ENCODE measurements around the gene IMMP2L.

DNA sequence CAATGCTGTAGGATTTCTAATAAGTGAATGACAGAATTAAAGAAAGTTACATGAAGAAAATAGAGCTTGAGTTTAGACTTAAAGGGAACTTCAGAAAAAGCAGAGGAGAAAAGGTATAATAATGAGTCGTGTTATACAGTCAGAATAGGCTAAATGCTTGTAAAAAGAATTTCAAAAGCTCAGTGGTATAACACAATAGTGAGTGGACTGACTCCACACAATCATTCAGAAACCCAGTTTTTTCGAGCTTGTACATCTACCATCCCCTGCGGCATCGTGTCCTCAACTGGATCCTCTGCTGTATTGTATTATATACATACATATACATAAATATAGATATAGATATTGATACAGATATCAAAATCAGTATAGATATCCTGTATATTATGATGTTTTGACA, 52.2 kb downstream of the IMMP2L start:
- TF ChIP-seq CTCF (IDR thresholded peaks at IDR 0.05; ENCODE audit: borderline replicate concordance, extremely low read depth, low read length, poor library complexity, severe bottlenecking) (no peak), EZH2 (IDR thresholded peaks at IDR 0.05; ENCODE audit: borderline replicate concordance, low read depth, low read length, severe bottlenecking) (no peak)
